Esophagus squamous epithelium (tissue), 4 donors: Measurements from ENCODE around the gene CMTM7.

Experiments used
- CTCF ChIP-seq, 6 experiments: fragments of 450-650 bp in 4 of 6; fragments of 200-600 bp in 2 of 6; sonication (generic) in 2 of 6; IDR thresholded peaks; one replicate each; pipeline ENCODE4 v1.5.1; 2016 to 2019; ENCODE audit warnings: antibody characterized with exemption in 6 of 6, mild to moderate bottlenecking in 4 of 6, moderate library complexity in 4 of 6
- POLR2A ChIP-seq, 4 donors: fragments of 450-650 bp; IDR thresholded peaks; one replicate each; pipeline ENCODE4 v1.6.1; 2017; ENCODE audit warnings: antibody characterized with exemption in 4 of 4, mild to moderate bottlenecking in 4 of 4, moderate library complexity in 3 of 4

- TF ChIP-seq CTCF (IDR thresholded peaks at IDR 0.05) (no peak), POLR2A (IDR thresholded peaks at IDR 0.05) (no peak)
These were observed 12.0 kb downstream of the CMTM7 start for GRCh38 chr3:32403663-32404062.
